ENCODE measurements around the gene CTNND1.
"Not testable (repeated sequence)": the region's sequence is repeated elsewhere in the genome, so short reads cannot be mapped to it uniquely, and the experiment has no call there.

Gene CTNND1

GRCh38 chr11:57819252-57819979 lies 57.8 kb downstream of the CTNND1 start:
- TF ChIP-seq CTCF (conservative IDR thresholded peaks at IDR 0.05; ENCODE audit: low read length) (no peak), EZH2phosphoT487 (IDR thresholded peaks at IDR 0.05; ENCODE audit: borderline replicate concordance) (no peak)
- no peak overlapping the region for H3K4me3 ChIP-seq (ENCODE audit: low read length, poor library complexity, severe bottlenecking)
- no peaks in the 10 kb centered on the region for H3K4me1 ChIP-seq (ENCODE audit: insufficient read depth, low read length, poor library complexity, severe bottlenecking)
- no peaks in the 10 kb centered on the region for H3K27me3 ChIP-seq (ENCODE audit: insufficient read depth, low read length, poor library complexity, severe bottlenecking)
- no peak overlapping the region for H2AFZ ChIP-seq (ENCODE audit: low read length)
- H3K36me3 ChIP-seq (ENCODE audit: insufficient read depth, low read length): peaks cover 19% of the 10 kb centered on the region; the same call in 1 of the 2 replicates
- no peaks in the 10 kb centered on the region for H3K9me2 ChIP-seq (replicated peaks; ENCODE audit: low read depth, low read length)
- H3F3A ChIP-seq (ENCODE audit: low read depth): no peaks in the 10 kb centered on the region
- no peak overlapping the region for H3K4me2 ChIP-seq (ENCODE audit: low read depth, low read length, poor library complexity, severe bottlenecking)
- H3K9me3 ChIP-seq (ENCODE audit: insufficient read depth, low read depth, low read length): no peaks in the 10 kb centered on the region
- no peak overlapping the region for H3K9ac ChIP-seq (ENCODE audit: low read depth, low read length, poor library complexity, severe bottlenecking)
- H4K20me1 ChIP-seq (ENCODE audit: insufficient read depth, low read length, poor library complexity, severe bottlenecking): no peaks in the 10 kb centered on the region
- no peaks in the 10 kb centered on the region for H3K79me2 ChIP-seq (ENCODE audit: insufficient read depth, low read length)

- Histone ChIP-seq H3K4me3 (ENCODE audit: low read length, poor library complexity, severe bottlenecking) (no peak overlapping the region), H3K4me2 (ENCODE audit: low read depth, low read length, poor library complexity, severe bottlenecking) (no peak overlapping the region), H3F3A (ENCODE audit: low read depth) (no peaks in the 10 kb centered on the region), H2AFZ (ENCODE audit: low read length) (no peak overlapping the region), H4K20me1 (ENCODE audit: insufficient read depth, low read length, poor library complexity, severe bottlenecking) (no peaks in the 10 kb centered on the region), H3K27me3 (ENCODE audit: insufficient read depth, low read length, poor library complexity, severe bottlenecking) (no peaks in the 10 kb centered on the region), H3K4me1 (ENCODE audit: insufficient read depth, low read length, poor library complexity, severe bottlenecking) (no peaks in the 10 kb centered on the region), H3K36me3 (ENCODE audit: insufficient read depth, low read length) (no peaks in the 10 kb centered on the region), H3K9me3 (ENCODE audit: insufficient read depth, low read depth, low read length) (no peaks in the 10 kb centered on the region), H3K9ac (ENCODE audit: low read depth, low read length, poor library complexity, severe bottlenecking) (no peak overlapping the region), H3K79me2 (ENCODE audit: insufficient read depth, low read length) (no peaks in the 10 kb centered on the region), H3K9me2 (replicated peaks; ENCODE audit: low read depth, low read length) (no peaks in the 10 kb centered on the region)
- TF ChIP-seq EZH2phosphoT487 (IDR thresholded peaks at IDR 0.05; ENCODE audit: borderline replicate concordance): no peak
- no peak for TF ChIP-seq CTCF (conservative IDR thresholded peaks at IDR 0.05; ENCODE audit: low read length)
Measured at GRCh38 chr11:57823859-57824258, 62.3 kb downstream of the CTNND1 start.

GRCh38 chr11:57834852-57835251 lies 73.2 kb downstream of the CTNND1 start:
- Histone ChIP-seq H3K9me3 (ENCODE audit: insufficient read depth, low read depth, low read length) (no peaks in the 10 kb centered on the region), H3K27me3 (ENCODE audit: insufficient read depth, low read length, poor library complexity, severe bottlenecking) (peaks cover 5% of the 10 kb centered on the region)

GRCh38 chr11:57838609-57839008 lies 77.0 kb downstream of the CTNND1 start:
- not testable (repeated sequence) for H3K9me3 ChIP-seq (ENCODE audit: insufficient read depth, low read depth, low read length); H3F3A ChIP-seq (ENCODE audit: low read depth); H3K4me2 ChIP-seq (ENCODE audit: low read depth, low read length, poor library complexity, severe bottlenecking); H3K9me2 ChIP-seq (replicated peaks; ENCODE audit: low read depth, low read length); H4K20me1 ChIP-seq (ENCODE audit: insufficient read depth, low read length, poor library complexity, severe bottlenecking); H2AFZ ChIP-seq (ENCODE audit: low read length); H3K27me3 ChIP-seq (ENCODE audit: insufficient read depth, low read length, poor library complexity, severe bottlenecking); H3K36me3 ChIP-seq (ENCODE audit: insufficient read depth, low read length); H3K4me1 ChIP-seq (ENCODE audit: insufficient read depth, low read length, poor library complexity, severe bottlenecking); H3K79me2 ChIP-seq (ENCODE audit: insufficient read depth, low read length); H3K4me3 ChIP-seq (ENCODE audit: low read length, poor library complexity, severe bottlenecking); H3K9ac ChIP-seq (ENCODE audit: low read depth, low read length, poor library complexity, severe bottlenecking)

More at GRCh38 chr11:57834852-57835251, 73.2 kb downstream of the CTNND1 start:
- no peak overlapping the region for H3K4me2 ChIP-seq (ENCODE audit: low read depth, low read length, poor library complexity, severe bottlenecking)
- H3K4me1 ChIP-seq (ENCODE audit: insufficient read depth, low read length, poor library complexity, severe bottlenecking): no peaks in the 10 kb centered on the region
- H3K9ac ChIP-seq (ENCODE audit: low read depth, low read length, poor library complexity, severe bottlenecking): no peak overlapping the region
- no peak overlapping the region for H3K4me3 ChIP-seq (ENCODE audit: low read length, poor library complexity, severe bottlenecking)
- H4K20me1 ChIP-seq (ENCODE audit: insufficient read depth, low read length, poor library complexity, severe bottlenecking): no peaks in the 10 kb centered on the region
- no peaks in the 10 kb centered on the region for H3F3A ChIP-seq (ENCODE audit: low read depth)
- H3K79me2 ChIP-seq (ENCODE audit: insufficient read depth, low read length): no peaks in the 10 kb centered on the region
- H3K36me3 ChIP-seq (ENCODE audit: insufficient read depth, low read length): no peaks in the 10 kb centered on the region
- no peaks in the 10 kb centered on the region for H3K9me2 ChIP-seq (replicated peaks; ENCODE audit: low read depth, low read length)
- TF ChIP-seq CTCF (conservative IDR thresholded peaks at IDR 0.05; ENCODE audit: low read length): no peak
- TF ChIP-seq EZH2phosphoT487 (IDR thresholded peaks at IDR 0.05; ENCODE audit: borderline replicate concordance): no peak
- H2AFZ ChIP-seq (ENCODE audit: low read length): no peak overlapping the region
